Astrocyte of the spinal cord (primary cell): Measurements from ENCODE around the gene RNF183.

Experiments used
- DNase-seq: peaks from one replicate; pipeline ENCODE4 v3.0.0; 2011; ENCODE audit warnings: low read depth, low spot score
- H3K4me3 ChIP-seq: 2 replicates; pipeline ENCODE4 v1.5.1; 2011; ENCODE audit warnings: low read depth, mild to moderate bottlenecking, low read length, moderate library complexity
- CTCF ChIP-seq: IDR thresholded peaks from 2 replicates; pipeline ENCODE4 v1.5.1; 2012; ENCODE audit warnings: low read depth, mild to moderate bottlenecking, low read length, inconsistent platforms
- in situ Hi-C: cut with HindIII; loops from 2 replicates; pipeline ENCODE4 v1.10.0; 2017; ENCODE audit warnings: low sequenced_read_pairs

RNF183 gene

GRCh38 chr9:113320051-113320450 lies 16.9 kb upstream of the RNF183 start:
- TF ChIP-seq CTCF = no peak
- in situ Hi-C loops = no loop called here
- H3K4me3 ChIP-seq = no peak overlapping the region
- no peak for DNase-seq

GRCh38 chr9:113319054-113319453 lies 15.9 kb upstream of the RNF183 start:
- in situ Hi-C loops = no loop called here
- TF ChIP-seq CTCF = no peak

GRCh38 chr9:113317777-113318176 lies 14.6 kb upstream of the RNF183 start:
- peak; percentile 17 for TF ChIP-seq CTCF
- no peak overlapping the region for H3K4me3 ChIP-seq
- no peak for DNase-seq
- in situ Hi-C loops = no loop called here

More at GRCh38 chr9:113319054-113319453, 15.9 kb upstream of the RNF183 start:
- DNase-seq = no peak
- no peak overlapping the region for H3K4me3 ChIP-seq

- no peak overlapping the region for H3K4me3 ChIP-seq
- in situ Hi-C loops = no loop called here
- DNase-seq = no peak
- TF ChIP-seq CTCF = no peak
Measured at GRCh38 chr9:113316030-113316429, 12.9 kb upstream of the RNF183 start.

- in situ Hi-C loops = no loop called here
- DNase-seq = no peak
Measured at GRCh38 chr9:113315231-113315630, 12.1 kb upstream of the RNF183 start.

GRCh38 chr9:113313261-113313660 lies 10.1 kb upstream of the RNF183 start:
- in situ Hi-C loops = no loop called here
- TF ChIP-seq CTCF = no peak
- DNase-seq = no peak
- H3K4me3 ChIP-seq = no peak overlapping the region

More at GRCh38 chr9:113315231-113315630, 12.1 kb upstream of the RNF183 start:
- no peak for TF ChIP-seq CTCF
- no peak overlapping the region for H3K4me3 ChIP-seq

GRCh38 chr9:113311961-113312360 lies 8.8 kb upstream of the RNF183 start:
- in situ Hi-C loops = no loop called here
- no peak for DNase-seq
- no peak for TF ChIP-seq CTCF
- no peak overlapping the region for H3K4me3 ChIP-seq
